ENCODE data around the gene ERC2. TPM values are rescaled to one million over a fixed set of nuclear protein-coding genes. Genes with fewer than 3 reads are reported as not detected.

The ERC2 gene
- total RNA-seq, 1 donor from 2014 or later = 32.5 TPM

GRCh38 chr3:55704521-55704920 is 763.7 kb downstream of the ERC2 start:
- TF ChIP-seq, protein P1, sequence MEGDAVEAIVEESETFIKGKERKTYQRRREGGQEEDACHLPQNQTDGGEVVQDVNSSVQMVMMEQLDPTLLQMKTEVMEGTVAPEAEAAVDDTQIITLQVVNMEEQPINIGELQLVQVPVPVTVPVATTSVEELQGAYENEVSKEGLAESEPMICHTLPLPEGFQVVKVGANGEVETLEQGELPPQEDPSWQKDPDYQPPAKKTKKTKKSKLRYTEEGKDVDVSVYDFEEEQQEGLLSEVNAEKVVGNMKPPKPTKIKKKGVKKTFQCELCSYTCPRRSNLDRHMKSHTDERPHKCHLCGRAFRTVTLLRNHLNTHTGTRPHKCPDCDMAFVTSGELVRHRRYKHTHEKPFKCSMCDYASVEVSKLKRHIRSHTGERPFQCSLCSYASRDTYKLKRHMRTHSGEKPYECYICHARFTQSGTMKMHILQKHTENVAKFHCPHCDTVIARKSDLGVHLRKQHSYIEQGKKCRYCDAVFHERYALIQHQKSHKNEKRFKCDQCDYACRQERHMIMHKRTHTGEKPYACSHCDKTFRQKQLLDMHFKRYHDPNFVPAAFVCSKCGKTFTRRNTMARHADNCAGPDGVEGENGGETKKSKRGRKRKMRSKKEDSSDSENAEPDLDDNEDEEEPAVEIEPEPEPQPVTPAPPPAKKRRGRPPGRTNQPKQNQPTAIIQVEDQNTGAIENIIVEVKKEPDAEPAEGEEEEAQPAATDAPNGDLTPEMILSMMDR (IDR thresholded peaks at IDR 0.05; ENCODE audit: unreplicated experiment) = no peak
- no peak for DNase-seq (ENCODE audit: low spot score, unreplicated experiment)
- Mint-ChIP-seq H3K27me3 (no peaks in the 10 kb centered on the region), H3K4me1 (ENCODE audit: low read depth) (peaks cover 8% of the 10 kb centered on the region), H3K27ac (no peak overlapping the region), H3K36me3 (ENCODE audit: insufficient read depth) (no peaks in the 10 kb centered on the region), H3K4me3 (ENCODE audit: low read depth) (no peak overlapping the region), H3K9me3 (ENCODE audit: low read depth) (no peaks in the 10 kb centered on the region)

DNA sequence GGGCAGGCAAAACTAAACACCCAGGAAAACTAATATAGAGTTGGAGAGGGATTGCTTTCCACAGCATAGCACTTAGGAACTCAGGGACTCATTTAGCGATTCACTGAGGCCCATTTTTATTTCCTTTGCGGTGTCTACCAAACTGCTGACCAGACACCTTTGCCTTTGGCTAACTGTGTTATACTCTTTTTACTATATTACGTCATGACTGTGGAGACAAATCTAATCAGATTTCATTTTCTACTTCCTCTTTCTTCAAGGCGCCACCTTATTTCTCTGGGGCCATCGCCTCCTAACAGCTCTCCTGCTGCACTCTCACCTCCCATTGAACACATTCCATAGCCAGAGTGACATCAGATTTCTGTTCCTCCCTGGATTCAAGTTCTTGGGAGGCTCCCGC is 765.4 kb downstream of the ERC2 start:
- no peak for DNase-seq (ENCODE audit: low spot score, unreplicated experiment)
- H3K27me3 Mint-ChIP-seq = no peaks in the 10 kb centered on the region
- H3K9me3 Mint-ChIP-seq (ENCODE audit: low read depth) = no peaks in the 10 kb centered on the region
- H3K36me3 Mint-ChIP-seq (ENCODE audit: insufficient read depth) = no peaks in the 10 kb centered on the region
- no peak overlapping the region for H3K27ac Mint-ChIP-seq
- H3K4me3 Mint-ChIP-seq (ENCODE audit: low read depth) = no peak overlapping the region
- TF ChIP-seq, protein P1 (IDR thresholded peaks at IDR 0.05; ENCODE audit: unreplicated experiment) = no peak
- peaks cover under 1% of the 10 kb centered on the region for H3K4me1 Mint-ChIP-seq (ENCODE audit: low read depth)

DNA sequence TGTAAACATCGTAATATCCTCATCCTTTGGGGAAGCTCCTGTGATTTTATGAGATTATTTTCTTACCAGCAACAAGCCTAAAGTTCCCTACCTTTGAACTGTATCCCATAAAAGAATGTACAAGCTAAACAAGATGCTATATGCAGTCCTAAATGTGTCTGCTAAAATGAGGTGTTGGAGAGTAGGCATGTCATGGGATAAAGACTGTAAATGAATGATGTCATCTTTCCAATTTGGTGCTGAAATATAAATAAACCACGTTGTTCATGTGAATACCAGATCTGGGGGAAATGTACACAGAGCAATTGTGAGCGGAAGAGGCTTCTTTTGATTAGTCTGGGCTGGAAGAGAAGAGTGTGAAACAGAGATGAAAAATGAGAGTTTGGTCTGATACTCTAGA is 766.3 kb downstream of the ERC2 start:
- Mint-ChIP-seq H3K36me3 (ENCODE audit: insufficient read depth) (peaks cover 2% of the 10 kb centered on the region), H3K4me1 (ENCODE audit: low read depth) (no peaks in the 10 kb centered on the region), H3K9me3 (ENCODE audit: low read depth) (no peaks in the 10 kb centered on the region), H3K4me3 (ENCODE audit: low read depth) (no peak overlapping the region), H3K27me3 (no peaks in the 10 kb centered on the region), H3K27ac (no peak overlapping the region)
- TF ChIP-seq, protein P1 (IDR thresholded peaks at IDR 0.05; ENCODE audit: unreplicated experiment) = no peak
- DNase-seq (ENCODE audit: low spot score, unreplicated experiment) = no peak

- H3K4me1 Mint-ChIP-seq (ENCODE audit: low read depth) = no peaks in the 10 kb centered on the region
- H3K9me3 Mint-ChIP-seq (ENCODE audit: low read depth) = no peaks in the 10 kb centered on the region
- no peaks in the 10 kb centered on the region for H3K27me3 Mint-ChIP-seq
- DNase-seq (ENCODE audit: low spot score, unreplicated experiment) = no peak
- H3K36me3 Mint-ChIP-seq (ENCODE audit: insufficient read depth) = peaks cover 2% of the 10 kb centered on the region
- H3K4me3 Mint-ChIP-seq (ENCODE audit: low read depth) = no peak overlapping the region
- no peak overlapping the region for H3K27ac Mint-ChIP-seq
- TF ChIP-seq, protein P1 (IDR thresholded peaks at IDR 0.05; ENCODE audit: unreplicated experiment) = no peak
Observed at GRCh38 chr3:55698831-55699230, 769.4 kb downstream of the ERC2 start.

DNA sequence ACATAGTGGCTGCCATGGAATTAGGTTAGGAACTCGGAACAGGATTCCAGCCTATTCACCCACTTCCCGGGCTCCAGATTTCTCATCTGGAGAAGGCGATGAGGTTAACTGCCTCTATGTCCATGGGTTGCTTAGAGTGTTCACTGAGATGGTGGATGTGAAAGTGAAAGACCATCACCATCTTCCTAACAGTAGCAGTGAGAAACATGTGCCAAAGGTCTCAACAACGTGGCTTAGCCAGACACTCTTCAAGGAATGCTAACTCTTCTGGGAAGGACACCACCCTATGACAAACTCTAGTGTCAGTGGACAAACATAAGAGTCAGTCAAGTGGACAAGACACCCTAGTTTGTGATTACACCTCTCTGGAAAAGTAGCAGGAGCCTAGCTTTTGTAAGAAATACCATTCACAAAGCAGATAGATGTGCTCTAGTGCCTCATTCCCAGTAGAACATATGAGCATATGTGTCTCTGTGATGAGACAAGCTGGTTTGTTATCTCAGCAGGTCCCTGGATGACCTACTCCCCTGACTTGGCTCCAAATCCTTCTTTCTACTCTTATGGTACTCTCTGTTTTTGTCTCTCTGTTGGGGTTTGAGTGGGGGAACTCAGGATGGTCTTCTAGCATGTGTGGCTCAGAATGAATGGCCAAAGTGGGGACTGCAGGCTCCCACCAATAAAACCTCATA is 770.9 kb downstream of the ERC2 start:
- Mint-ChIP-seq H3K4me1 (ENCODE audit: low read depth) (no peaks in the 10 kb centered on the region), H3K27ac (no peak overlapping the region), H3K27me3 (no peaks in the 10 kb centered on the region), H3K4me3 (ENCODE audit: low read depth) (no peak overlapping the region), H3K36me3 (ENCODE audit: insufficient read depth) (peaks cover 2% of the 10 kb centered on the region), H3K9me3 (ENCODE audit: low read depth) (no peaks in the 10 kb centered on the region)
- no peak for DNase-seq (ENCODE audit: low spot score, unreplicated experiment)
- TF ChIP-seq, protein P1 (IDR thresholded peaks at IDR 0.05; ENCODE audit: unreplicated experiment) = no peak
